Measurements from ENCODE around the gene SLIT3. TPM values are rescaled to one million over a fixed set of nuclear protein-coding genes. Genes with fewer than 3 reads are reported as not detected.

Gene SLIT3
- polyA plus RNA-seq, 4 donors: 44.8 to 57.0 (median 49.6) TPM

DNA sequence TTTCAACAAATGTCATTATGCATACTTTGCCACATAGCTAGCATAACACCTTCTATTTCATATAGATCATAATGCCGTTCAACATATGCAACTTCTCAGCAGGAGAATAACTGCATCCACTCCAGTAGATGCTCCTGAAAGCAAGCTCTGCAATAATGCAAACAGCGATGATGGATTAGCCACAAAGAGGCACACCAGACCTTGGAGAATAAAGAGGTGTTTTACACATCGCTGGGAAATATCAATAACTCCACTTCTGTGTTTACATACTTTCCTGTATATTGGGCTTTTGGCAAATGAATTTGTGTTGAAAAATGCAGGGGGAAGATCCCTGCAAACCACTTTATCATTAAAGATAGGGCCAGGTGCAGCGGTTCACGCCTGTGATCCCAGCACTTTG lies 450.3 kb downstream of the SLIT3 start:
- DNase-seq (ENCODE audit: low read depth in 4 of 4, low spot score in 2 of 4): no peak

DNA sequence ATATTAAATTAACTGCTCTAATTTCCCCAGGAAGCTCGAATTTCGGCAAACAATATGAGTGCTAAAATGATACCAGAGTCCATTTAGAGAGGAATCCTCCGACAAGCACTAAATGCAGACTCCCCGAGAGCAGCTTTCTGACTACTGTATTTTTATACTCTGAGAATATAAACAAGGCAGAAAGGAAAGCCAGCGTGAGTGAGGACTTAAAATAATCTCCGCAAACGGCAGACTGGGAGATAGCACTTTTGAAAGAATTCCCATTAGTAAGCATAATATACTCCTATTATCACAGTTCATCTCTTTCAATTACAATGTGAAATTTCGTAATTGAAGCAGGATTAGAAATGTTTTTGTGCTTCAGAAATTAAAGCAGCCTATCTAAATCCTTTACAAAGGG lies 452.4 kb downstream of the SLIT3 start:
- no peak for DNase-seq (ENCODE audit: low read depth in 4 of 4, low spot score in 2 of 4)

GRCh38 chr5:168847511-168848073 lies 453.3 kb downstream of the SLIT3 start:
- no peak for DNase-seq (ENCODE audit: low read depth in 4 of 4, low spot score in 2 of 4)

- DNase-seq (ENCODE audit: low read depth in 4 of 4, low spot score in 2 of 4): no peak
Observed at GRCh38 chr5:168844922-168845296, 456.0 kb downstream of the SLIT3 start.

GRCh38 chr5:168844016-168844921 lies 456.7 kb downstream of the SLIT3 start:
- DNase-seq (ENCODE audit: low read depth in 4 of 4, low spot score in 2 of 4): no peak

DNA sequence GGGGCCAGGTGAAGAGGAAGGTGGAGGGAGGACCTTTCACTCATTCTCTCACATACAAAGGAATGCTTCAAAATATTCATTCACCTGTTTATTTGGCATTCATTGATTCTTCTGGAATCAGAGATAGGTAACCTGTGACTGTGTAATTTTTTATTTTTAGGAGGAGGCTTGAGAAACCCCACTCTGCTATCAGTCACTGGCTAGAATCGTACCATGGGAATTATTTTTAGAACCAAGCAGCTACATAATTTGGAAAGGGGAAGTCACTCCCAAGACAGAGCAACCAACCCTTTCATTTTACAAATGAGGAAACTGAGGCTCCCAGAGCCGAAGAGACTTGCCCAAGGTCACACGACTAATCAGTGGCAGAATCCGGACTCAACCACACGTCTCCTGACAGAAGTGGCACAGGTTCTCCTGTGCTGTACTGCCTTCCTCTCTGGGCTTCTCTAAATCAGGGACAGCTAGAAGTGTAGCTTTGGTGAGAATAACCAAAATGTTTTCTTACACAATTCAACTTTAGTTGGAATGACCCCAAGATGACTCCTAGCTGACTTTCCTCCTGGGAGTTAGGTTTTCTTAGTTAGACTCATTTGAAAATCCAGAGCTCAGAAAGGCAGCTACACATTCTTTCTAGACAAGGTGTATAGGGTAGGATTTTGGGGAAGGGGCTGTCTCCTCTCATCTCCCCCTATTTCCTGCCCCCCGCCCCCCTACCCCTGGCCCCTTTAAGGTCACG lies 457.5 kb downstream of the SLIT3 start:
- no peak for DNase-seq (ENCODE audit: low read depth in 4 of 4, low spot score in 2 of 4)

DNA sequence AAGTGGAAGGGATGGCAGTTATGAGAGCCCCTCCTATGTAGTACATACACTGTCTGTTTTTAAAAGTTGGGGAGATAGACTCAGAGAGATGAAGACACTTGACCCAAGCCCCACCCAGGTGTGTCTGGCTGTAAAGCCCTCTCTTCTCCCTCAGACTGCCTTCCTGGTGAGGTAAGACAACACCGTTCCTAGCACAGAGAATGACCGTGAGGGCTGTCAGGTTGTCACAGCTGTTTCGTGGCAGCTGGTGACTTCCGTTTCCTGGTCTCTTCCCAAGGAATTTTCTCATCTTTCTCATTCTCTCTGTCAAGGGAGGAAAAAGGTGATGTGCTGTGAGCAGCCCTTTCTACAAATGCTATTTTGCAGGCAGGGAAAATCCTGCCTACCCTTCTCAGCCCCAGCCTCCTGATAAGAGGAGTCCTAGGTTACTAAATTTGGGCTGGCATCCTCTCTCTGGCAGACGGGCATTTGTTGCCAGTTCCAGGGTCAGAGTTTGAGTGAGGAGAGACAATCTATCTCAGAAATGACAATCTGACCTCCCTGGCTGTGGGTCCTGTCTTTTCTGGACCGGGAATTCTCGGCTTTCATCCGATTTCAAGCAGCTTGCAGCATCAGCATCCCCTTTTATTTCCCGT lies 458.3 kb downstream of the SLIT3 start:
- no peak for DNase-seq (ENCODE audit: low read depth in 4 of 4, low spot score in 2 of 4)

DNA sequence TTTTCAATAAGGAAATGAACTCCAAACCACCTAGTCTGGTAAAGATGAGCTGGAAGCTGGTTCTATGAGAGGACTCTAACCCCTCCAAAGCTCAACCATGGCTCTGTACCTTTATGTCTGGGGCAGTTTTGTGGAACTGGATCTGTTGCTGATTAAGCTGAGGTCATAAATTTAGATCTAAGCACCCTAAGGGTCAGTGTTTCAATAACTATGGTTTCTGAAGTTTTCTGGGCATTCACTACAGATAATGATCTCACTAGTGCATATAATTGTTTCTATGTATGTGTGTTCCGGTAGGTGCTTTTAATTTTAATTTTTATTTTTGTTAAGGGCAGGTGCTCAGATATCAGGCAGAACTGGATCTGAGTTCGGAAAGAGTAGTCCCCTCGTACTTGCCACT lies 463.1 kb downstream of the SLIT3 start:
- DNase-seq (ENCODE audit: low read depth in 4 of 4, low spot score in 2 of 4): no peak

DNA sequence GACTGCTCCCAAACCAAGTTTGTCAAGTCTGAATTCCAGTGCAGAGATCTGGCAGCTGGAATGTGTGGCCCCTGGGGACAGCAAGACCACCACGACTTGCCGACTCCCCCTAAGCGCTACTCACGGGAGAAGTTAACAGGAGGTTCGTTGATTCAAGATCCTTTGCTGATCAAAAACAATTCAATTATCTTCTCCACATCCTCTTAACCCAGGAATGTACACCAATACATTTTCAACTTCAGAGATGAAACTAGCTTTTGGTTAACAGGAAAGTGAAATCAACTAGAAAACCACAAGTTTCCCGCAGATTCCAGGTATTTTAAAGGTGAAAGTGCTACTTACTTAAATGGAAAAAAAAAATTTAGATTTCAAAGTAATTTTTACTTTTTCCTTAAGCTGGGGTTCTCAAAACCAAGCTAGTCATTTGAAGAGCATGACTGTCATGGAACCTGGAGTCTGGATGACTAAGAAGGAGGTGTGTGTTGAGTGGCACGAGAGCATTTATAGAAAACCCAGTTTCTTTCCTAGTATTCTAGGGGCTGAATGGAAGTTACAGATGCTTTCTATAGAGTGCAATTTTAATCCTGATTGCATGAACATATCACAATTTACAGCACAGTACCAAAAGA lies 464.2 kb downstream of the SLIT3 start:
- DNase-seq (ENCODE audit: low read depth in 4 of 4, low spot score in 2 of 4): no peak

DNA sequence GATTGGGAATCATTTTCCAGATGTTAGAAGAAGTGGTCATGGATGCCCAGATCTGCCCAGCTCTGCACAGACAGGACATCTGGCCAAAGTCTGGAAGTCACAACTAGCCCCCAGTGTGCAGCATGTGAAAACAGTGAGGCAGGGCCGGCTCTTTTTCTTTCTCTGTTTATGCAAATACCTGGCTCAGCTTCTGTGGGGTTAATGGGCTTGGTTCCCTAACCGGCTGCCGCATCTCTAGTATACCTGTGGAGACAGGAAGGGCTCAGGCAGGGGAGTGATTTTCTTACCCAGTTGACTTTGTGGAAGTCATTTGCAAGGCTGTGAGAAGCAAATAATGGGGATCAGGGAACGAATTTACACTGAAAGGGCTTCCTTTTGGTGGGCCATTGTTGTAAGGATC lies 467.0 kb downstream of the SLIT3 start:
- no peak for DNase-seq (ENCODE audit: low read depth in 4 of 4, low spot score in 2 of 4)

DNA sequence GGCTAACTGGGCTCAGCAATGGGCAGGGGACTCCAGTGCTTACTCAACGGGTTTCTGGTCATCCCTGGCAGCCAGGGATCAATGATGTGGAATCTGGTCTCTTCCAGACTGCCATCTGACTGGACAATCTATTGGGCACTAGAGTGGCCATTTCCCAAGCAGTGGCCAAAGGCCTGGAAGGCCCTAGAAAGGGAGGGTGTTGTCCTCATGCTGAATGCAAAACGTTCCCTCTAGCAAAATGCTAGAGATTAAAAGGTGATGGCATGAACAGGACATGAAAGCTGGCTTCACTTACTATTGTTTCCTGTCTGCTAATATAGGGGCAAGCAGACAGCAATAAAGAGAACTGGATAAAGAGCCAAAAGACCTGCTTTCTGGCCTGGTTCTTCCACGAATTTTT lies 467.6 kb downstream of the SLIT3 start:
- no peak for DNase-seq (ENCODE audit: low read depth in 4 of 4, low spot score in 2 of 4)

- no peak for DNase-seq (ENCODE audit: low read depth in 4 of 4, low spot score in 2 of 4)
Observed at GRCh38 chr5:168832308-168832707, 468.6 kb downstream of the SLIT3 start.

- DNase-seq (ENCODE audit: low read depth in 4 of 4, low spot score in 2 of 4): no peak
Observed at GRCh38 chr5:168831383-168831782, 469.6 kb downstream of the SLIT3 start.

DNA sequence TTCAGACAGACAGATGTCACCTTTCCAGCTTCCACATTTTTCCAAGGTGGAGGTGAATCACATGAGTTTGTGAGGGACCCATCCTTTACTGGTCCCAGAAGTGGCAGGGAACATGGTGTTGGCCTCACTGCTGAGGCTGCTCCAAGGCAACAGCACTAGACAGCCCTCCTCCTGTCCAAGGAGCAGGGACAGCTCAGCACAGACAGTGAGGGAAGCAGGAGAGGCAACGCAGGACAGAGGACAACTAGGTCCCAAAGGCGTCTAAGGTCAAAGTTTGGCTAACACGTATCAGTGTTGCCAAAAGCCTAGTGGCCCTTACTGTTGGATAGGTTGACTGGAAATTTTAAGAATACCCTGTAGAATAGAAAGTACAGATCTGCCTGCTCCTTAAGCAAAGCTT lies 470.1 kb downstream of the SLIT3 start:
- DNase-seq (ENCODE audit: low read depth in 4 of 4, low spot score in 2 of 4): no peak

DNA sequence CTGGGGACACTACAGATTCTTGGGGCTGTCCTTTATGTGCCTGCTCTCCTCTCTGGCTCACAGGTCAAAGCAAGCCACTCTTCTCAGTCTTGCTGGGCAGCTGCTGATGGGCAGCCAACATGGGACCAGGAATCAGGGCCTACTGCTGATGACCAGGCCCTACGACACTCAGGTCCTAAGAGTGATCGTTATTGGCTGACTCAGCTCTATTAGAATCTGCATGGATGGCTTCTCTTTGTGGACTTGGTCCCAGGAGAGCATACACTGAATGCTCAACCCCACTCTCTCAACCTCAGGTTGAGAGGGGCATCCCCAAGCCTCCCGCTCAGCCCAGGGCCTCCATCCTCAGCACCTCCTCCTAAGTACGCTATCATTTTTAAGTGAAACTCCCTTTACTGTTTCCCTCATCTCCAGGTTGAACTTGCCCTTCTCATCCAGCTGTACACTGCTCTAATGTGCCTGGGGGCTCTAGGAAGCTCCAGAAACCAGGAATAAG lies 471.0 kb downstream of the SLIT3 start:
- no peak for DNase-seq (ENCODE audit: low read depth in 4 of 4, low spot score in 2 of 4)

- DNase-seq (ENCODE audit: low read depth in 4 of 4, low spot score in 2 of 4): no peak
Observed at GRCh38 chr5:168829044-168829443, 471.9 kb downstream of the SLIT3 start.

GRCh38 chr5:168827636-168828035 lies 473.3 kb downstream of the SLIT3 start:
- no peak for DNase-seq (ENCODE audit: low read depth in 4 of 4, low spot score in 2 of 4)

- no peak for DNase-seq (ENCODE audit: low read depth in 4 of 4, low spot score in 2 of 4)
Observed at GRCh38 chr5:168826246-168826725, 474.7 kb downstream of the SLIT3 start.

DNA sequence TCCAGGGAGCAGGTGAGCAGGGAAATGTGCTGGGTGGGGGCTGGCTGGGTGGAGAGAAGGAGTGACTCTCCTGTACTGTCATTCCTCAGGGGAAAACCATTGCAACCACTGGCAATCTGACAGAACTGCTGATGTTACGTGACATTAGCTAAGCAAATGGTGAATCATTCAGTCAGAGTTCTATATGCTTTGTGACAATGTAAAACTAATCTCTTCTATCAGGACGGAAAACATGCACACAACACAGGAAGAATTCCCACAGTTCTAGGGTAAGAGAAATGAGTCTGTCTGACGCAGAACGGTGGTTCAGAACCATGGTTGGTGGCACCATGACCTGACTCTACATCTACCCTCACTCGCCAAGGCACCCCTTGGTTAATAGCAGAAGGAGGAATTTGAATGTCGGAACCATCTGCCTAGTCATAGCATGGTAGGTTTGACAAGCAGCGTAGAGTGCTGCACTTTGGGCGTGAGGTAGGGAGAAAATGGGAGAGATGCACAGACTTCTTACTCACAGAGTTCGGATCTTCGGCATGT lies 478.1 kb downstream of the SLIT3 start:
- no peak for DNase-seq (ENCODE audit: low read depth in 4 of 4, low spot score in 2 of 4)

- no peak for DNase-seq (ENCODE audit: low read depth in 4 of 4, low spot score in 2 of 4)
Observed at GRCh38 chr5:168822248-168822744, 478.6 kb downstream of the SLIT3 start.
